Astrocyte (in vitro differentiated cells and primary cell): ENCODE measurements around the gene PRSS8. TPM values are rescaled to one million over a fixed set of nuclear protein-coding genes. Genes with fewer than 3 reads are reported as not detected.
A peak's percentile ranks its signal among the peaks of the same experiment; 100 is the strongest.
"Not testable (repeated sequence)": the region's sequence is repeated elsewhere in the genome, so short reads cannot be mapped to it uniquely, and the experiment has no call there.

Source experiments
- DNase-seq: peaks from one replicate; pipeline ENCODE4 v3.0.0-alpha.2; 2010; ENCODE audit warnings: low read depth
- FAIRE-seq: peaks from 2 replicates; lab custom pipeline; 2011; peaks lifted over from hg19 to GRCh38; lab: Jason Lieb, UNC
- H2AFZ ChIP-seq: 2 replicates; pipeline ENCODE4 v1.6.0; 2012; ENCODE audit warnings: low read depth, low read length, inconsistent platforms
- H3K27ac ChIP-seq: 2 replicates; pipeline ENCODE4 v1.5.1; 2011; ENCODE audit warnings: low read depth, low read length, inconsistent platforms
- H3K27me3 ChIP-seq: 2 replicates; pipeline ENCODE4 v1.6.0; 2011; ENCODE audit warnings: low read length, inconsistent platforms; ENCODE audit not compliant: insufficient read depth
- H3K36me3 ChIP-seq: 2 replicates; pipeline ENCODE4 v1.5.1; 2011; ENCODE audit warnings: low read length, inconsistent platforms; ENCODE audit not compliant: insufficient read depth
- H3K4me1 ChIP-seq: 2 replicates; pipeline ENCODE4 v1.5.1; 2011; ENCODE audit warnings: low read length, inconsistent platforms; ENCODE audit not compliant: insufficient read depth
- H3K4me2 ChIP-seq: 2 replicates; pipeline ENCODE4 v1.6.0; 2012; ENCODE audit warnings: low read length, inconsistent platforms
- H3K4me3 ChIP-seq: 2 replicates; pipeline ENCODE4 v1.5.1; 2011; ENCODE audit warnings: low read depth, mild to moderate bottlenecking, low read length, inconsistent platforms; ENCODE audit not compliant: insufficient read depth
- H3K79me2 ChIP-seq: 2 replicates; pipeline ENCODE4 v1.6.0; 2012; ENCODE audit warnings: mild to moderate bottlenecking, low read length, inconsistent platforms; ENCODE audit not compliant: insufficient read depth
- H3K9ac ChIP-seq: 2 replicates; pipeline ENCODE4 v1.6.0; 2012; ENCODE audit warnings: mild to moderate bottlenecking, low read length, inconsistent platforms
- H3K9me3 ChIP-seq: 2 replicates; pipeline ENCODE4 v1.5.1; 2012; ENCODE audit warnings: low read depth, mild to moderate bottlenecking, low read length, inconsistent platforms; ENCODE audit not compliant: insufficient read depth
- H4K20me1 ChIP-seq: 2 replicates; pipeline ENCODE4 v1.6.0; 2012; ENCODE audit warnings: low read length, inconsistent platforms; ENCODE audit not compliant: insufficient read depth
- H3K27ac Mint-ChIP-seq: one replicate; pipeline ENCODE4 v1.8.0; 2021; ENCODE audit warnings: mild to moderate bottlenecking, mixed read lengths; ENCODE audit not compliant: unreplicated experiment
- H3K27me3 Mint-ChIP-seq: one replicate; pipeline ENCODE4 v1.8.0; 2021; ENCODE audit warnings: low read depth, mixed read lengths; ENCODE audit not compliant: unreplicated experiment
- H3K36me3 Mint-ChIP-seq: one replicate; pipeline ENCODE4 v1.8.0; 2021; ENCODE audit warnings: low read depth, mixed read lengths; ENCODE audit not compliant: unreplicated experiment
- H3K4me1 Mint-ChIP-seq: one replicate; pipeline ENCODE4 v1.8.0; 2021; ENCODE audit warnings: low read depth, mixed read lengths; ENCODE audit not compliant: unreplicated experiment
- H3K4me3 Mint-ChIP-seq: one replicate; pipeline ENCODE4 v1.8.0; 2021; ENCODE audit warnings: mild to moderate bottlenecking, moderate library complexity, mixed read lengths; ENCODE audit not compliant: unreplicated experiment
- H3K9me3 Mint-ChIP-seq: one replicate; pipeline ENCODE4 v1.8.0; 2021; ENCODE audit warnings: mild to moderate bottlenecking, mixed read lengths; ENCODE audit not compliant: unreplicated experiment
- EZH2 ChIP-seq: IDR thresholded peaks from 2 replicates; pipeline ENCODE4 v1.6.1; 2012; ENCODE audit warnings: mild to moderate bottlenecking, low read length, inconsistent platforms; ENCODE audit not compliant: insufficient read depth
- total RNA-seq: library from RNA; stranded (reverse); gene quantifications from 2 replicates; pipeline ENCODE4 v1.2.1, GENCODE V29; 2021
- TF ChIP-seq, protein P1 (sequence below): IDR thresholded peaks from 2 replicates; pipeline ENCODE4 v1.5.1; 2011; ENCODE audit warnings: low read depth, mild to moderate bottlenecking, inconsistent platforms, low read length, moderate library complexity; ENCODE audit not compliant: insufficient read depth

PRSS8 gene
- total RNA-seq, 1 donor from 2014 or later, result 9.5 TPM

GRCh38 chr16:31141489-31142108 is 6.1 kb upstream of the PRSS8 start:
- DNase-seq (peak; percentile 68), FAIRE-seq (no peak)
- Histone ChIP-seq H3K79me2 (no peaks in the 10 kb centered on the region), H4K20me1 (no peaks in the 10 kb centered on the region), H3K4me1 (peaks cover 24% of the 10 kb centered on the region), H3K36me3 (no peaks in the 10 kb centered on the region), H3K4me2 (peak overlapping the region; percentile 96), H2AFZ (peak overlapping the region; percentile 54), H3K27ac (peak overlapping the region; percentile 36), H3K9me3 (no peaks in the 10 kb centered on the region), H3K27me3 (peaks cover 11% of the 10 kb centered on the region), H3K4me3 (peak overlapping the region; percentile 30), H3K9ac (peak overlapping the region; percentile 32)
- no peak for TF ChIP-seq EZH2
- TF ChIP-seq, protein P1, sequence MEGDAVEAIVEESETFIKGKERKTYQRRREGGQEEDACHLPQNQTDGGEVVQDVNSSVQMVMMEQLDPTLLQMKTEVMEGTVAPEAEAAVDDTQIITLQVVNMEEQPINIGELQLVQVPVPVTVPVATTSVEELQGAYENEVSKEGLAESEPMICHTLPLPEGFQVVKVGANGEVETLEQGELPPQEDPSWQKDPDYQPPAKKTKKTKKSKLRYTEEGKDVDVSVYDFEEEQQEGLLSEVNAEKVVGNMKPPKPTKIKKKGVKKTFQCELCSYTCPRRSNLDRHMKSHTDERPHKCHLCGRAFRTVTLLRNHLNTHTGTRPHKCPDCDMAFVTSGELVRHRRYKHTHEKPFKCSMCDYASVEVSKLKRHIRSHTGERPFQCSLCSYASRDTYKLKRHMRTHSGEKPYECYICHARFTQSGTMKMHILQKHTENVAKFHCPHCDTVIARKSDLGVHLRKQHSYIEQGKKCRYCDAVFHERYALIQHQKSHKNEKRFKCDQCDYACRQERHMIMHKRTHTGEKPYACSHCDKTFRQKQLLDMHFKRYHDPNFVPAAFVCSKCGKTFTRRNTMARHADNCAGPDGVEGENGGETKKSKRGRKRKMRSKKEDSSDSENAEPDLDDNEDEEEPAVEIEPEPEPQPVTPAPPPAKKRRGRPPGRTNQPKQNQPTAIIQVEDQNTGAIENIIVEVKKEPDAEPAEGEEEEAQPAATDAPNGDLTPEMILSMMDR, result no peak
- peak overlapping the region; percentile 91 for H3K27ac Mint-ChIP-seq
- no peaks in the 10 kb centered on the region for H3K9me3 Mint-ChIP-seq
- H3K36me3 Mint-ChIP-seq, result no peaks in the 10 kb centered on the region
- peak overlapping the region; percentile 79 for H3K4me3 Mint-ChIP-seq
- H3K4me1 Mint-ChIP-seq, result peaks cover 9% of the 10 kb centered on the region
- H3K27me3 Mint-ChIP-seq, result peaks cover 11% of the 10 kb centered on the region

DNA sequence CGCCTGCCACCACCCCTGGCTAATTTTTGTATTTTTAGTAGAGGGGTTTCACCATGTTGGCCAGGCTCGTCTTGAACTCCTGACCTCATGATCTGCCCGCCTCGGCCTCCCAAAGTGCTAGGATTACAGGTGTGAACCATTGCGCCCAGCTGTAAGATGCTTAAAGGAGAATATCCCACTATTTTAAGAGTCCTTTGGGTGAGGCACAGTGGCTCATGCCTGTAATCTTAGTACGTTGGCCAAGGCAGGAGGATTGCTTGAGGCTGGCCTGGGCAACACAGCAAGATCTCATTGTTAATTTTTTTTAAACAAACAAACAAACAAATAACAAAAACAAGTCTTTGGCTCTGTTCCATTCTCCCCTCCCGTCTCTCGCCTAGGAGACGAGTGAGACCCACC is 5.5 kb upstream of the PRSS8 start:
- H3K27ac Mint-ChIP-seq, H3K4me3 Mint-ChIP-seq, H3K79me2 ChIP-seq, H3K27ac ChIP-seq, H3K9me3 Mint-ChIP-seq, H3K4me3 ChIP-seq, H2AFZ ChIP-seq, H3K36me3 ChIP-seq, FAIRE-seq, H3K9me3 ChIP-seq, DNase-seq, H4K20me1 ChIP-seq, H3K36me3 Mint-ChIP-seq, H3K4me2 ChIP-seq, H3K27me3 ChIP-seq, H3K27me3 Mint-ChIP-seq, H3K9ac ChIP-seq, H3K4me1 Mint-ChIP-seq: not testable (repeated sequence)
- peaks cover 24% of the 10 kb centered on the region for H3K4me1 ChIP-seq

- peaks cover 6% of the 10 kb centered on the region for H3K27me3 Mint-ChIP-seq
- peaks cover 14% of the 10 kb centered on the region for H3K4me1 Mint-ChIP-seq
- peak overlapping the region; percentile 16 for H3K4me3 Mint-ChIP-seq
- Histone ChIP-seq H3K79me2 (no peaks in the 10 kb centered on the region), H3K4me3 (no peak overlapping the region), H3K4me1 (peaks cover 36% of the 10 kb centered on the region), H3K9ac (no peak overlapping the region), H2AFZ (peak overlapping the region; percentile 37), H3K27ac (no peak overlapping the region), H3K27me3 (no peaks in the 10 kb centered on the region), H4K20me1 (no peaks in the 10 kb centered on the region), H3K9me3 (no peaks in the 10 kb centered on the region), H3K4me2 (peak overlapping the region; percentile 32), H3K36me3 (no peaks in the 10 kb centered on the region)
- H3K36me3 Mint-ChIP-seq, result no peaks in the 10 kb centered on the region
- DNase-seq (peak; percentile 65), FAIRE-seq (no peak)
- peaks cover 1% of the 10 kb centered on the region for H3K9me3 Mint-ChIP-seq
- no peak overlapping the region for H3K27ac Mint-ChIP-seq
- TF ChIP-seq, protein P1, result no peak
- TF ChIP-seq EZH2, result no peak
These were observed 3.4 kb upstream of the PRSS8 start for GRCh38 chr16:31138621-31139578.

GRCh38 chr16:31136822-31137499 is 1.4 kb upstream of the PRSS8 start:
- H3K4me3 Mint-ChIP-seq, result not testable (repeated sequence)

More at GRCh38 chr16:31136822-31137499, 1.4 kb upstream of the PRSS8 start:
- H3K36me3 ChIP-seq, H3K4me3 ChIP-seq, FAIRE-seq, H3K9me3 ChIP-seq, H3K9me3 Mint-ChIP-seq, H3K27me3 Mint-ChIP-seq, H2AFZ ChIP-seq, H3K27ac Mint-ChIP-seq, H3K9ac ChIP-seq, H3K4me2 ChIP-seq, H3K27me3 ChIP-seq, H3K27ac ChIP-seq, H3K79me2 ChIP-seq, H4K20me1 ChIP-seq, H3K36me3 Mint-ChIP-seq, DNase-seq: not testable (repeated sequence)
- H3K4me1 Mint-ChIP-seq, result peaks cover 13% of the 10 kb centered on the region
- peaks cover 31% of the 10 kb centered on the region for H3K4me1 ChIP-seq
